A549 treated with CORT108297 at 1 μM for 4 hours (cell line): ENCODE measurements around the gene C12orf50. TPM values are rescaled to one million over a fixed set of nuclear protein-coding genes. Genes with fewer than 3 reads are reported as not detected.

ENCODE experiments used
- total RNA-seq: library from RNA; stranded (reverse); fragments of 200-300 nt; extraction: Qiagen RNA extraction; gene quantifications from 5 replicates; pipeline ENCODE4 v1.2.3, GENCODE V29; 2022

Gene C12orf50
- total RNA-seq = 0.06 to 0.08 TPM in 2 of 5 replicates, not detected in the others

GRCh38 chr12:88029093-88029665, at the start of gene C12orf50:
Gene C12orf50 (minus strand): TSS chr12:88029401. CDS start chr12:88026962, 2,439 bp downstream.

Other genes starting within 250 kb of the C12orf50 start
- gene CEP290, start 112.7 kb upstream of the C12orf50 start, total RNA-seq = 6.3 to 8.0 TPM (median 6.5 TPM) in 5 replicates
- 7.8 to 13.4 TPM (median 11.3 TPM) in 5 replicates for gene TMTC3, start 112.9 kb upstream of the C12orf50 start, total RNA-seq